Stomach (tissue), 9 donors: ENCODE measurements around the gene ABHD1. TPM values are rescaled to one million over a fixed set of nuclear protein-coding genes. Genes with fewer than 3 reads are reported as not detected.

Experiments used
- DNase-seq, 2 donors: peaks; one replicate each; pipeline versions ENCODE4 v3.0.0 to v3.0.0-alpha.2; 2013 to 2019
- H3K27ac ChIP-seq, 5 donors: fragments of 200-600 bp in 4 of 5; sonication (generic) in 4 of 5; one replicate each; pipeline ENCODE4 v1.5.1; 2013 to 2019; ENCODE audit warnings: mild to moderate bottlenecking in 1 of 5, moderate library complexity in 1 of 5
- H3K27me3 ChIP-seq, 3 donors: fragments of 200-600 bp; sonication (generic); one replicate each; pipeline ENCODE4 v1.5.1; 2017 to 2019; ENCODE audit warnings: mixed run types in 1 of 3
- H3K36me3 ChIP-seq, 4 donors: fragments of 200-600 bp; sonication (generic); 1 replicate in 3 of 4; 2 replicates in 1 of 4; pipeline ENCODE4 v1.5.1; 2016 to 2019
- H3K4me1 ChIP-seq, 4 donors: fragments of 200-600 bp; sonication (generic); one replicate each; pipeline ENCODE4 v1.5.1; 2016 to 2019
- H3K4me3 ChIP-seq, 4 donors: fragments of 200-600 bp; sonication (generic) in 3 of 4; one replicate each; pipeline ENCODE4 v1.5.1; 2016 to 2019; ENCODE audit warnings: mild to moderate bottlenecking in 1 of 4
- H3K9me3 ChIP-seq, 4 donors: fragments of 200-600 bp; sonication (generic); one replicate each; pipeline ENCODE4 v1.5.1; 2016 to 2019
- EP300 ChIP-seq: sonication (generic); formaldehyde crosslinking; IDR thresholded peaks from one replicate; pipeline ENCODE4 v1.6.1; 2017; ENCODE audit warnings: antibody characterized with exemption
- POLR2A ChIP-seq, 4 donors: fragments of 450-650 bp; IDR thresholded peaks; one replicate each; pipeline ENCODE4 v1.6.1; 2016; ENCODE audit warnings: antibody characterized with exemption in 4 of 4, control low read depth in 2 of 4, mild to moderate bottlenecking in 1 of 4, moderate library complexity in 1 of 4
- POLR2AphosphoS5 ChIP-seq, 3 donors: sonication (generic); formaldehyde crosslinking; IDR thresholded peaks; one replicate each; pipeline ENCODE4 v1.6.1; 2016; ENCODE audit warnings: antibody characterized with exemption in 3 of 3
- WGBS, 5 donors: extraction: QIAGEN DNeasy Blood & Tissue Kit in 3 of 5; methylation state at CpG; one replicate each; pipeline versions ENCODE4 v1.1.5 to v1.1.7; 2013 to 2018; 5-methylcytosine and 5-hydroxymethylcytosine counted together
- intact Hi-C: fragments of 100-400 bp; cut with DNase I; formaldehyde crosslinking; loops from one replicate; pipeline ENCODE4 v1.15.1; 2023; ENCODE audit warnings: low total_unique reads
- polyA plus RNA-seq, 3 donors: library from polyadenylated mRNA; stranded (reverse); fragments of 200-250 nt; gene quantifications; one replicate each; pipeline ENCODE4 v1.2.3, GENCODE V29; 2013
- total RNA-seq, 5 donors: library from RNA; depleted of rRNA; stranded (reverse); fragments of >200 nt; gene quantifications; one replicate each; pipeline versions ENCODE4 v1.1.0 to v1.2.3, GENCODE V29; 2014 to 2016
- TF ChIP-seq, protein P1 (sequence below), 7 experiments: fragments of 450-650 bp in 4 of 7; fragments of 200-600 bp in 3 of 7; sonication (generic) in 3 of 7; IDR thresholded peaks; one replicate each; pipeline ENCODE4 v1.5.1; 2016 to 2019; ENCODE audit warnings: antibody characterized with exemption in 7 of 7, control low read depth in 2 of 7, mild to moderate bottlenecking in 1 of 7
- donor health status: healthy with polysubstance abuse.
- donor health status: Bipolar disorder and iron deficiency.
- donor health status: healthy.

ABHD1 gene
- total and polyA plus RNA-seq, 8 donors, result 0.23 to 0.75 TPM; not detected in 6

GRCh38 chr2:27155069-27155520, 31.5 kb downstream of the ABHD1 start:
- H3K4me3 ChIP-seq, result no peak overlapping the region
- H3K36me3 ChIP-seq, result no peaks in the 10 kb centered on the region
- no peak for TF ChIP-seq POLR2AphosphoS5 (IDR thresholded peaks at IDR 0.05)
- TF ChIP-seq POLR2A (IDR thresholded peaks at IDR 0.05), result no peak
- TF ChIP-seq, protein P1, sequence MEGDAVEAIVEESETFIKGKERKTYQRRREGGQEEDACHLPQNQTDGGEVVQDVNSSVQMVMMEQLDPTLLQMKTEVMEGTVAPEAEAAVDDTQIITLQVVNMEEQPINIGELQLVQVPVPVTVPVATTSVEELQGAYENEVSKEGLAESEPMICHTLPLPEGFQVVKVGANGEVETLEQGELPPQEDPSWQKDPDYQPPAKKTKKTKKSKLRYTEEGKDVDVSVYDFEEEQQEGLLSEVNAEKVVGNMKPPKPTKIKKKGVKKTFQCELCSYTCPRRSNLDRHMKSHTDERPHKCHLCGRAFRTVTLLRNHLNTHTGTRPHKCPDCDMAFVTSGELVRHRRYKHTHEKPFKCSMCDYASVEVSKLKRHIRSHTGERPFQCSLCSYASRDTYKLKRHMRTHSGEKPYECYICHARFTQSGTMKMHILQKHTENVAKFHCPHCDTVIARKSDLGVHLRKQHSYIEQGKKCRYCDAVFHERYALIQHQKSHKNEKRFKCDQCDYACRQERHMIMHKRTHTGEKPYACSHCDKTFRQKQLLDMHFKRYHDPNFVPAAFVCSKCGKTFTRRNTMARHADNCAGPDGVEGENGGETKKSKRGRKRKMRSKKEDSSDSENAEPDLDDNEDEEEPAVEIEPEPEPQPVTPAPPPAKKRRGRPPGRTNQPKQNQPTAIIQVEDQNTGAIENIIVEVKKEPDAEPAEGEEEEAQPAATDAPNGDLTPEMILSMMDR (IDR thresholded peaks at IDR 0.05), result no peak
- no peak for TF ChIP-seq EP300
- no peaks in the 10 kb centered on the region for H3K4me1 ChIP-seq
- WGBS, 5 donors, result 72 to 83% (median 78%) methylated on average over 9 of the region's 9 CpGs
- no peaks in the 10 kb centered on the region for H3K9me3 ChIP-seq
- peaks cover 0 to 7% (median 0%) of the 10 kb centered on the region in 3 donors for H3K27me3 ChIP-seq
- no peak overlapping the region for H3K27ac ChIP-seq
- intact Hi-C loops, result no loop called here
- DNase-seq, result no peak

DNA sequence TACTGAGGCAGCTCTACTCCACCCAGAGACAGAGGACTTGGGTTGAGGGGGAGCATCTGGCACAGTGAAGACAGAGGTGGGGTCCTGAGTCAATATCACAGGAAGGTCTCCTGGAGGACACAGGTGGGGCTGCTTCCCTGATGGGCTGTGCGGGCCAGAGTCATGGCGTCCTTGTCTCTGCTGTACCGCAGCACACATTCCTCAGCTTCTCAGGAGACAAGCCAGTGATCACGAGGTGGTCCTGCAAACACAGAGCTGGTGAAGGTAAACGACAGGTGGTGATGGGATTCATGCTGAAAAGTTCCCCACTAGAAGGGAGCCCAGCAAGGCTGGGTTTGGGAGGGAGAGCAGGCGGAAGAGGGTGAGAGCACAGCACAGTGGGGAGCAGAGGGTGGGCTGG, 34.9 kb downstream of the ABHD1 start:
- 45 to 69% (median 53%) methylated on average over 5 to 6 of the region's 6 CpGs for WGBS, 5 donors
- H3K36me3 ChIP-seq, result no peaks in the 10 kb centered on the region
- DNase-seq, result no peak
- TF ChIP-seq EP300 (no peak), POLR2A (IDR thresholded peaks at IDR 0.05) (no peak), POLR2AphosphoS5 (IDR thresholded peaks at IDR 0.05) (no peak)
- TF ChIP-seq, protein P1 (IDR thresholded peaks at IDR 0.05), result no peak
- H3K27ac ChIP-seq, result no peak overlapping the region
- no peaks in the 10 kb centered on the region for H3K4me1 ChIP-seq
- H3K4me3 ChIP-seq, result no peak overlapping the region
- H3K9me3 ChIP-seq, result no peaks in the 10 kb centered on the region
- intact Hi-C loops, result no loop called here
- peaks cover 0 to 4% (median 0%) of the 10 kb centered on the region in 3 donors for H3K27me3 ChIP-seq

- Histone ChIP-seq H3K4me3 (no peak overlapping the region), H3K27ac (no peak overlapping the region), H3K4me1 (no peaks in the 10 kb centered on the region), H3K9me3 (no peaks in the 10 kb centered on the region), H3K27me3 (peaks cover 0 to 8% (median 0%) of the 10 kb centered on the region in 3 donors), H3K36me3 (no peaks in the 10 kb centered on the region)
- intact Hi-C loops, result no loop called here
- no peak for TF ChIP-seq POLR2A (IDR thresholded peaks at IDR 0.05)
- TF ChIP-seq POLR2AphosphoS5 (IDR thresholded peaks at IDR 0.05), result no peak
- no peak for TF ChIP-seq EP300
- TF ChIP-seq, protein P1 (IDR thresholded peaks at IDR 0.05), result no peak
- WGBS, 5 donors, result 72 to 88% (median 77%) methylated on average over 5 to 6 of the region's 6 CpGs
- DNase-seq, result no peak
These were observed 35.7 kb downstream of the ABHD1 start for GRCh38 chr2:27159271-27159670.

- intact Hi-C loops, result no loop called here
- Histone ChIP-seq H3K36me3 (no peaks in the 10 kb centered on the region), H3K4me3 (no peak overlapping the region), H3K4me1 (no peaks in the 10 kb centered on the region), H3K9me3 (no peaks in the 10 kb centered on the region), H3K27ac (no peak overlapping the region), H3K27me3 (peaks cover 0 to 8% (median 0%) of the 10 kb centered on the region in 3 donors)
- DNase-seq, result no peak
- WGBS, 5 donors, result 77 to 84% (median 79%) methylated on average over 9 of the region's 9 CpGs
- no peak for TF ChIP-seq POLR2AphosphoS5 (IDR thresholded peaks at IDR 0.05)
- TF ChIP-seq POLR2A (IDR thresholded peaks at IDR 0.05), result no peak
- no peak for TF ChIP-seq EP300
- TF ChIP-seq, protein P1 (IDR thresholded peaks at IDR 0.05), result no peak
These were observed 36.6 kb downstream of the ABHD1 start for GRCh38 chr2:27160191-27160590.
